T-helper 1 cell (primary cell): ENCODE data around the gene MFAP2.

Experiments used
- DNase-seq, 5 donors: peaks; one replicate each; pipeline ENCODE4 v3.0.0-alpha.2; 2012 to 2020

The MFAP2 gene

GRCh38 chr1:16926491-16927073, 53.8 kb downstream of the MFAP2 start:
- no peak for DNase-seq

- no peak for DNase-seq
Observed at GRCh38 chr1:16925635-16926490, 54.6 kb downstream of the MFAP2 start.

GRCh38 chr1:16924919-16925477, 55.4 kb downstream of the MFAP2 start:
- no peak for DNase-seq
